SJSA1 (cell line): ENCODE results near the gene SERINC5. TPM values are rescaled to one million over a fixed set of nuclear protein-coding genes. Genes with fewer than 3 reads are reported as not detected.
"Not testable (repeated sequence)": the region's sequence is repeated elsewhere in the genome, so short reads cannot be mapped to it uniquely, and the experiment has no call there.

Source experiments
- DNase-seq, 2 experiments: peaks; one replicate each; pipeline ENCODE4 v3.0.0-alpha.2; 2015 to 2020; ENCODE audit warnings: low spot score in 2 of 2, low read depth in 1 of 2
- H3K27ac ChIP-seq: fragments of 250-450 bp; sonication (Bioruptor Pico); 2 replicates; pipeline ENCODE4 v1.5.1; 2020; ENCODE audit warnings: mild to moderate bottlenecking, moderate library complexity
- H3K27me3 ChIP-seq: fragments of 250-450 bp; sonication (Bioruptor Pico); replicated peaks from 2 replicates; pipeline ENCODE4 v1.5.1; 2020; ENCODE audit warnings: mild to moderate bottlenecking, moderate library complexity
- H3K36me3 ChIP-seq: fragments of 250-450 bp; sonication (Bioruptor Pico); 2 replicates; pipeline ENCODE4 v1.5.1; 2020; ENCODE audit warnings: mild to moderate bottlenecking
- H3K4me1 ChIP-seq: fragments of 250-450 bp; sonication (Bioruptor Pico); replicated peaks from 2 replicates; pipeline ENCODE4 v1.6.1; 2021; ENCODE audit warnings: mild to moderate bottlenecking
- H3K4me3 ChIP-seq: fragments of 250-450 bp; sonication (Bioruptor Pico); 2 replicates; pipeline ENCODE4 v1.5.1; 2020; ENCODE audit warnings: mild to moderate bottlenecking
- H3K9me3 ChIP-seq: fragments of 250-450 bp; sonication (Bioruptor Pico); replicated peaks from 2 replicates; pipeline ENCODE4 v1.5.1; 2020; ENCODE audit warnings: mild to moderate bottlenecking
- total RNA-seq: library from RNA; depleted of rRNA; stranded (reverse); fragments of >200 nt; shearing (Covaris generic); gene quantifications from 2 replicates; pipeline ENCODE4 v1.2.3, GENCODE V29; 2014

Gene SERINC5
- total RNA-seq, 1 experiment from 2014 or later = 7.0 TPM

- no peak for DNase-seq
- Histone ChIP-seq H3K27me3 (no peaks in the 10 kb centered on the region), H3K4me3 (no peak overlapping the region), H3K27ac (no peak overlapping the region), H3K9me3 (no peaks in the 10 kb centered on the region), H3K4me1 (no peaks in the 10 kb centered on the region), H3K36me3 (no peaks in the 10 kb centered on the region)
Measured at GRCh38 chr5:80276186-80276585, 20.3 kb upstream of the SERINC5 start.

GRCh38 chr5:80275347-80275746 lies 19.5 kb upstream of the SERINC5 start:
- no peak for DNase-seq
- no peaks in the 10 kb centered on the region for H3K4me1 ChIP-seq

GRCh38 chr5:80270543-80270942 lies 14.7 kb upstream of the SERINC5 start:
- H3K4me1 ChIP-seq, H3K27me3 ChIP-seq, H3K9me3 ChIP-seq, H3K36me3 ChIP-seq, H3K4me3 ChIP-seq, H3K27ac ChIP-seq, DNase-seq: not testable (repeated sequence)

More at GRCh38 chr5:80275347-80275746, 19.5 kb upstream of the SERINC5 start:
- Histone ChIP-seq H3K27ac (no peak overlapping the region), H3K36me3 (no peaks in the 10 kb centered on the region), H3K4me3 (no peak overlapping the region), H3K27me3 (no peaks in the 10 kb centered on the region), H3K9me3 (no peaks in the 10 kb centered on the region)

GRCh38 chr5:80269991-80270438 lies 14.2 kb upstream of the SERINC5 start:
- no peak for DNase-seq
- peaks cover 7% of the 10 kb centered on the region; the same call in 1 of the 2 replicates for H3K4me1 ChIP-seq

GRCh38 chr5:80268916-80269315 lies 13.1 kb upstream of the SERINC5 start:
- Histone ChIP-seq H3K36me3 (no peaks in the 10 kb centered on the region), H3K27me3 (no peaks in the 10 kb centered on the region), H3K27ac (no peak overlapping the region), H3K4me1 (peaks cover 7% of the 10 kb centered on the region; the same call in 1 of the 2 replicates), H3K9me3 (no peaks in the 10 kb centered on the region), H3K4me3 (no peak overlapping the region)
- peak in 1 of 2 experiments; percentile 25 for DNase-seq

More at GRCh38 chr5:80269991-80270438, 14.2 kb upstream of the SERINC5 start:
- Histone ChIP-seq H3K36me3 (no peaks in the 10 kb centered on the region), H3K27ac (no peak overlapping the region), H3K9me3 (no peaks in the 10 kb centered on the region), H3K27me3 (no peaks in the 10 kb centered on the region), H3K4me3 (no peak overlapping the region)

GRCh38 chr5:80266566-80266965 lies 10.7 kb upstream of the SERINC5 start:
- no peak overlapping the region for H3K27ac ChIP-seq
- no peak for DNase-seq
- H3K9me3 ChIP-seq = no peaks in the 10 kb centered on the region

GRCh38 chr5:80260461-80260860 lies 4.6 kb upstream of the SERINC5 start:
- Histone ChIP-seq H3K9me3 (no peaks in the 10 kb centered on the region), H3K4me3 (no peak overlapping the region), H3K27ac (no peak overlapping the region), H3K27me3 (no peaks in the 10 kb centered on the region), H3K36me3 (peaks cover 8% of the 10 kb centered on the region), H3K4me1 (peaks cover 9% of the 10 kb centered on the region)
- no peak for DNase-seq

More at GRCh38 chr5:80266566-80266965, 10.7 kb upstream of the SERINC5 start:
- H3K27me3 ChIP-seq = no peaks in the 10 kb centered on the region
- no peak overlapping the region for H3K4me3 ChIP-seq
- H3K4me1 ChIP-seq = peaks cover 7% of the 10 kb centered on the region; the same call in 1 of the 2 replicates
- no peaks in the 10 kb centered on the region for H3K36me3 ChIP-seq

GRCh38 chr5:80259511-80260203 lies 3.8 kb upstream of the SERINC5 start:
- no peaks in the 10 kb centered on the region for H3K27me3 ChIP-seq
- H3K27ac ChIP-seq = no peak overlapping the region
- peaks cover 8% of the 10 kb centered on the region for H3K36me3 ChIP-seq
- H3K4me1 ChIP-seq = peaks cover 12% of the 10 kb centered on the region
- DNase-seq = no peak
- no peaks in the 10 kb centered on the region for H3K9me3 ChIP-seq
- H3K4me3 ChIP-seq = no peak overlapping the region

GRCh38 chr5:80255431-80255810 lies 427 bp downstream of the SERINC5 start:
- peak; percentile 61 to 68 for DNase-seq
- Histone ChIP-seq H3K27ac (peak overlapping the region; percentile 97), H3K9me3 (no peaks in the 10 kb centered on the region), H3K27me3 (no peaks in the 10 kb centered on the region), H3K36me3 (peaks cover 8% of the 10 kb centered on the region), H3K4me1 (peaks cover 15% of the 10 kb centered on the region), H3K4me3 (peak overlapping the region; percentile 96)

- H3K36me3 ChIP-seq = peaks cover 8% of the 10 kb centered on the region
- no peaks in the 10 kb centered on the region for H3K27me3 ChIP-seq
- peak overlapping the region; percentile 96 for H3K4me3 ChIP-seq
- H3K4me1 ChIP-seq = peaks cover 15% of the 10 kb centered on the region
- H3K27ac ChIP-seq = no peak overlapping the region; the same call in 1 of the 2 replicates
- DNase-seq = no peak
- no peaks in the 10 kb centered on the region for H3K9me3 ChIP-seq
Measured at GRCh38 chr5:80254767-80255430, 949 bp downstream of the SERINC5 start.

GRCh38 chr5:80251636-80252035 lies 4.2 kb downstream of the SERINC5 start:
- H3K9me3 ChIP-seq = no peaks in the 10 kb centered on the region
- H3K27me3 ChIP-seq = no peaks in the 10 kb centered on the region
- H3K36me3 ChIP-seq = peaks cover 8% of the 10 kb centered on the region
- H3K4me3 ChIP-seq = no peak overlapping the region
- DNase-seq = no peak
- H3K27ac ChIP-seq = no peak overlapping the region
- H3K4me1 ChIP-seq = peaks cover 24% of the 10 kb centered on the region

- Histone ChIP-seq H3K4me3 (no peak overlapping the region), H3K36me3 (peaks cover 3% of the 10 kb centered on the region; the same call in 1 of the 2 replicates), H3K9me3 (no peaks in the 10 kb centered on the region), H3K27ac (no peak overlapping the region), H3K27me3 (no peaks in the 10 kb centered on the region), H3K4me1 (peaks cover 29% of the 10 kb centered on the region)
- no peak for DNase-seq
Measured at GRCh38 chr5:80250801-80251200, 5.0 kb downstream of the SERINC5 start.

GRCh38 chr5:80249901-80250300 lies 5.9 kb downstream of the SERINC5 start:
- Histone ChIP-seq H3K4me3 (no peak overlapping the region), H3K27me3 (no peaks in the 10 kb centered on the region), H3K36me3 (no peaks in the 10 kb centered on the region), H3K9me3 (no peaks in the 10 kb centered on the region), H3K4me1 (peaks cover 29% of the 10 kb centered on the region), H3K27ac (no peak overlapping the region)
- DNase-seq = no peak

GRCh38 chr5:80248378-80248777 lies 7.5 kb downstream of the SERINC5 start:
- DNase-seq = no peak
- Histone ChIP-seq H3K27ac (no peak overlapping the region), H3K27me3 (no peaks in the 10 kb centered on the region), H3K9me3 (no peaks in the 10 kb centered on the region), H3K4me3 (no peak overlapping the region), H3K4me1 (peaks cover 23% of the 10 kb centered on the region), H3K36me3 (no peaks in the 10 kb centered on the region)
